Mesendoderm (in vitro differentiated cells): ENCODE measurements around the gene BAZ2A.
"Not testable (repeated sequence)": the region's sequence is repeated elsewhere in the genome, so short reads cannot be mapped to it uniquely, and the experiment has no call there.

ENCODE experiments used
- DNase-seq: peaks from one replicate; pipeline ENCODE4 v3.0.0; 2013
- H2AK5ac ChIP-seq: 2 replicates; pipeline ENCODE4 v1.6.1; 2013; ENCODE audit warnings: low read length, inconsistent platforms
- H2BK120ac ChIP-seq: 2 replicates; pipeline ENCODE4 v1.6.1; 2013; ENCODE audit warnings: low read depth, mild to moderate bottlenecking, low read length, moderate library complexity, mixed read lengths
- H2BK15ac ChIP-seq: replicated peaks from 2 replicates; pipeline ENCODE4 v1.6.1; 2013; ENCODE audit warnings: low read depth, mild to moderate bottlenecking, moderate library complexity
- H2BK5ac ChIP-seq: 2 replicates; pipeline ENCODE4 v1.6.1; 2013; ENCODE audit warnings: low read length, inconsistent platforms
- H3K18ac ChIP-seq: 2 replicates; pipeline ENCODE4 v1.6.1; 2013; ENCODE audit warnings: mild to moderate bottlenecking, low read length, mixed read lengths
- H3K23ac ChIP-seq: one replicate; pipeline ENCODE4 v1.6.1; 2013; ENCODE audit warnings: low read length
- H3K27ac ChIP-seq: 2 replicates; pipeline ENCODE4 v1.5.1; 2013; ENCODE audit warnings: low read depth, mild to moderate bottlenecking, inconsistent platforms, low read length, moderate library complexity
- H3K27me3 ChIP-seq: 2 replicates; pipeline ENCODE4 v1.6.1; 2013; ENCODE audit warnings: low read length, control low read depth, mild to moderate bottlenecking, inconsistent platforms; ENCODE audit not compliant: insufficient read depth, poor library complexity
- H3K36me3 ChIP-seq: 2 replicates; pipeline ENCODE4 v1.6.1; 2013; ENCODE audit warnings: low read length, inconsistent platforms; ENCODE audit not compliant: control insufficient read depth, insufficient read depth
- H3K4ac ChIP-seq: one replicate; pipeline ENCODE4 v1.6.1; 2013; ENCODE audit warnings: low read depth, mild to moderate bottlenecking, low read length, moderate library complexity
- H3K4me1 ChIP-seq: 2 replicates; pipeline ENCODE4 v1.6.1; 2013; ENCODE audit warnings: low read depth, low read length, inconsistent platforms; ENCODE audit not compliant: control insufficient read depth
- H3K4me2 ChIP-seq: 2 replicates; pipeline ENCODE4 v1.6.1; 2013; ENCODE audit warnings: low read length
- H3K4me3 ChIP-seq: 2 replicates; pipeline ENCODE4 v1.5.1; 2013; ENCODE audit warnings: mild to moderate bottlenecking, low read length
- H3K56ac ChIP-seq: one replicate; pipeline ENCODE4 v1.6.1; 2013; ENCODE audit warnings: low read length
- H3K79me1 ChIP-seq: 2 replicates; pipeline ENCODE4 v1.6.1; 2013; ENCODE audit warnings: low read length, inconsistent platforms
- H3K79me2 ChIP-seq: 2 replicates; pipeline ENCODE4 v1.6.1; 2013; ENCODE audit warnings: mild to moderate bottlenecking, low read length; ENCODE audit not compliant: control insufficient read depth, insufficient read depth
- H3K9ac ChIP-seq: 2 replicates; pipeline ENCODE4 v1.6.1; 2013; ENCODE audit warnings: low read length, inconsistent platforms
- H4K5ac ChIP-seq: one replicate; pipeline ENCODE4 v1.6.1; 2013; ENCODE audit warnings: low read length
- H4K8ac ChIP-seq: one replicate; pipeline ENCODE4 v1.6.1; 2013; ENCODE audit warnings: low read depth, mild to moderate bottlenecking, control low read depth, low read length, moderate library complexity
- WGBS: extraction: QIAGEN DNeasy Blood & Tissue Kit; methylation state at CpG from one replicate; pipeline ENCODE4 v1.1.7; 2013; ENCODE audit warnings: low lambda C conversion rate, missing lambda C conversion rate; ENCODE audit not compliant: insufficient coverage; ENCODE audit errors: extremely low coverage; 5-methylcytosine and 5-hydroxymethylcytosine counted together

BAZ2A gene

GRCh38 chr12:56657416-56658379, 27.6 kb upstream of the BAZ2A start:
- DNase-seq = no peak
- H4K8ac ChIP-seq = no peak overlapping the region
- no peak overlapping the region for H2BK5ac ChIP-seq
- H3K23ac ChIP-seq = no peak overlapping the region
- H3K18ac ChIP-seq = no peak overlapping the region
- no peaks in the 10 kb centered on the region for H3K36me3 ChIP-seq
- H2BK15ac ChIP-seq = no peak overlapping the region
- no CpG with 5 or more reads among the region's 7 CpGs for WGBS
- no peaks in the 10 kb centered on the region for H3K27me3 ChIP-seq
- H4K5ac ChIP-seq = no peak overlapping the region
- H3K79me1 ChIP-seq = no peaks in the 10 kb centered on the region
- no peaks in the 10 kb centered on the region for H3K4me1 ChIP-seq
- H2AK5ac ChIP-seq = no peak overlapping the region
- no peak overlapping the region for H3K9ac ChIP-seq
- no peak overlapping the region for H3K27ac ChIP-seq
- H3K79me2 ChIP-seq = no peaks in the 10 kb centered on the region
- H3K4me2 ChIP-seq = no peak overlapping the region
- H3K4me3 ChIP-seq = no peak overlapping the region
- no peak overlapping the region for H3K4ac ChIP-seq
- H2BK120ac ChIP-seq = no peak overlapping the region
- no peak overlapping the region for H3K56ac ChIP-seq

- not testable (repeated sequence) for H3K36me3 ChIP-seq, H3K27me3 ChIP-seq, H3K18ac ChIP-seq, H3K23ac ChIP-seq, H4K8ac ChIP-seq, DNase-seq, H3K9ac ChIP-seq, H3K4me3 ChIP-seq, H3K79me1 ChIP-seq, H2BK120ac ChIP-seq, H3K4ac ChIP-seq, H2BK5ac ChIP-seq, H2AK5ac ChIP-seq, H2BK15ac ChIP-seq, H4K5ac ChIP-seq, H3K56ac ChIP-seq, H3K4me1 ChIP-seq, H3K4me2 ChIP-seq, H3K79me2 ChIP-seq, H3K27ac ChIP-seq
- WGBS = no CpG with 5 or more reads among the region's 5 CpGs
These were observed 23.7 kb upstream of the BAZ2A start for GRCh38 chr12:56653781-56654180.

- not testable (repeated sequence) for H3K56ac ChIP-seq, H3K4me2 ChIP-seq, H3K4me1 ChIP-seq, H3K23ac ChIP-seq, H3K79me1 ChIP-seq, H3K4ac ChIP-seq, H2AK5ac ChIP-seq, H2BK15ac ChIP-seq, H2BK120ac ChIP-seq, H3K36me3 ChIP-seq, H4K8ac ChIP-seq, DNase-seq, H3K4me3 ChIP-seq, H2BK5ac ChIP-seq, H3K9ac ChIP-seq, H4K5ac ChIP-seq, H3K27ac ChIP-seq, H3K18ac ChIP-seq, H3K27me3 ChIP-seq
- WGBS = no CpG with 5 or more reads among the region's 9 CpGs
- H3K79me2 ChIP-seq = peaks cover 25% of the 10 kb centered on the region
These were observed 17.9 kb upstream of the BAZ2A start for GRCh38 chr12:56648023-56648422.

- peaks cover 2% of the 10 kb centered on the region for H3K4me1 ChIP-seq
- H2BK15ac ChIP-seq = no peak within 1 kb of the TSS
- H4K5ac ChIP-seq = no peak within 1 kb of the TSS
- peak; percentile 100 for DNase-seq
- peak within 1 kb of the TSS; percentile 93 for H3K4me2 ChIP-seq
- no peak within 1 kb of the TSS for H2BK120ac ChIP-seq
- peak within 1 kb of the TSS; percentile 95 for H3K4me3 ChIP-seq
- H3K79me2 ChIP-seq = peaks cover 27% of the 10 kb centered on the region
- H4K8ac ChIP-seq = no peak within 1 kb of the TSS
- H2AK5ac ChIP-seq = peak within 1 kb of the TSS; percentile 20
- peak within 1 kb of the TSS; percentile 48 for H2BK5ac ChIP-seq
- no peaks in the 10 kb centered on the region for H3K27me3 ChIP-seq
- H3K18ac ChIP-seq = peak within 1 kb of the TSS; percentile 78
- H3K23ac ChIP-seq = no peak within 1 kb of the TSS
- H3K9ac ChIP-seq = peak within 1 kb of the TSS; percentile 97
- H3K27ac ChIP-seq = peak within 1 kb of the TSS; percentile 49
- peaks cover 9% of the 10 kb centered on the region for H3K79me1 ChIP-seq
- peaks cover 10% of the 10 kb centered on the region for H3K36me3 ChIP-seq
- peak within 1 kb of the TSS; percentile 92 for H3K4ac ChIP-seq
- no CpG with 5 or more reads among the region's 39 CpGs for WGBS
- peak within 1 kb of the TSS; percentile 96 for H3K56ac ChIP-seq
These were observed 15.8 kb upstream of the BAZ2A start, which contains the start of gene ATP5F1B for GRCh38 chr12:56645717-56646446. TSS of gene ATP5F1B (minus strand) at chr12:56645984. CDS start at chr12:56645963, 21 bp downstream.

GRCh38 chr12:56645201-56645716, 15.1 kb upstream of the BAZ2A start:
- Histone ChIP-seq H3K18ac (peak overlapping the region; percentile 78), H3K4me2 (peak overlapping the region; percentile 93), H2BK5ac (peak overlapping the region; percentile 48), H3K9ac (peak overlapping the region; percentile 97), H4K5ac (no peak overlapping the region), H3K4me3 (peak overlapping the region; percentile 95), H3K79me1 (peaks cover 9% of the 10 kb centered on the region), H3K56ac (peak overlapping the region; percentile 96), H2BK15ac (no peak overlapping the region), H3K27ac (peak overlapping the region; percentile 34), H3K4ac (peak overlapping the region; percentile 92), H2BK120ac (no peak overlapping the region), H2AK5ac (peak overlapping the region; percentile 20), H3K23ac (no peak overlapping the region), H3K4me1 (peaks cover 2% of the 10 kb centered on the region), H3K36me3 (peaks cover 10% of the 10 kb centered on the region), H3K79me2 (peaks cover 27% of the 10 kb centered on the region), H4K8ac (no peak overlapping the region), H3K27me3 (no peaks in the 10 kb centered on the region)
- no CpG with 5 or more reads among the region's 29 CpGs for WGBS
- DNase-seq = peak; percentile 34
